ENCODE measurements around the gene ABCG2.

Gene ABCG2

DNA sequence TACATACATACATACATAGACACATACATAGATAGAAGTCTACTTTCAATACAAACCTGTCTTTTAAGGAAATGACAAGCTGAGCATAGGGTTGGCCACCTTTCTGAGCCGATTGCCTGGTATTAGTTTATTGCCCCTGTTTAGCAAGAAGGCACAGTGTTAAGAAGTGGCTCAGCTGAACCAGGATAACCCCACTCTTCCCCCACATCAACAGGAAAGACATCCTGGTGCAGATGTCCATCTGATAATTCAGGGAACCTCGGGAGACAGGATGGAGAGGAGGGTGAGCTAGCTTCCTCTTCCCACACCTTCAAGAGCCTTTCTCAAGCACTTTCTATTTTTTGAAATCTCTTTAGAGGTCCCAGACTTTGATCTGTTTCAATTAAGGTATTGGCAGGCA, 98.7 kb downstream of the ABCG2 start:
- H3K4me1 ChIP-seq (ENCODE audit: low read depth, poor library complexity, severe bottlenecking), result peaks cover 8% of the 10 kb centered on the region
- H3K4me2 ChIP-seq, result no peak overlapping the region
- no peak overlapping the region for H2AFZ ChIP-seq (ENCODE audit: low read depth)
- H3K9ac ChIP-seq, result no peak overlapping the region
- TF ChIP-seq, protein P1, sequence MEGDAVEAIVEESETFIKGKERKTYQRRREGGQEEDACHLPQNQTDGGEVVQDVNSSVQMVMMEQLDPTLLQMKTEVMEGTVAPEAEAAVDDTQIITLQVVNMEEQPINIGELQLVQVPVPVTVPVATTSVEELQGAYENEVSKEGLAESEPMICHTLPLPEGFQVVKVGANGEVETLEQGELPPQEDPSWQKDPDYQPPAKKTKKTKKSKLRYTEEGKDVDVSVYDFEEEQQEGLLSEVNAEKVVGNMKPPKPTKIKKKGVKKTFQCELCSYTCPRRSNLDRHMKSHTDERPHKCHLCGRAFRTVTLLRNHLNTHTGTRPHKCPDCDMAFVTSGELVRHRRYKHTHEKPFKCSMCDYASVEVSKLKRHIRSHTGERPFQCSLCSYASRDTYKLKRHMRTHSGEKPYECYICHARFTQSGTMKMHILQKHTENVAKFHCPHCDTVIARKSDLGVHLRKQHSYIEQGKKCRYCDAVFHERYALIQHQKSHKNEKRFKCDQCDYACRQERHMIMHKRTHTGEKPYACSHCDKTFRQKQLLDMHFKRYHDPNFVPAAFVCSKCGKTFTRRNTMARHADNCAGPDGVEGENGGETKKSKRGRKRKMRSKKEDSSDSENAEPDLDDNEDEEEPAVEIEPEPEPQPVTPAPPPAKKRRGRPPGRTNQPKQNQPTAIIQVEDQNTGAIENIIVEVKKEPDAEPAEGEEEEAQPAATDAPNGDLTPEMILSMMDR (conservative IDR thresholded peaks at IDR 0.05; ENCODE audit: low read depth, low read length), result no peak
- no peaks in the 10 kb centered on the region for H3K27me3 ChIP-seq (ENCODE audit: insufficient read depth, low read depth)
- H3K27ac ChIP-seq, result no peak overlapping the region
- no peaks in the 10 kb centered on the region for H4K20me1 ChIP-seq (ENCODE audit: insufficient read depth)
- no peak overlapping the region for H3K4me3 ChIP-seq (IDR thresholded peaks at IDR 0.05; ENCODE audit: insufficient read depth, low read depth, low read length)
- no peaks in the 10 kb centered on the region for H3K79me2 ChIP-seq (ENCODE audit: insufficient read depth, low read depth)
- H3K36me3 ChIP-seq (ENCODE audit: insufficient read depth), result no peaks in the 10 kb centered on the region; the same call in 1 of the 2 replicates

- TF ChIP-seq, protein P1 (conservative IDR thresholded peaks at IDR 0.05; ENCODE audit: low read depth, low read length), result no peak
- H3K9ac ChIP-seq, result no peak overlapping the region
- no peaks in the 10 kb centered on the region for H3K79me2 ChIP-seq (ENCODE audit: insufficient read depth, low read depth)
- no peak overlapping the region for H3K4me3 ChIP-seq (IDR thresholded peaks at IDR 0.05; ENCODE audit: insufficient read depth, low read depth, low read length)
- H3K27ac ChIP-seq, result no peak overlapping the region
- no peaks in the 10 kb centered on the region; the same call in 1 of the 2 replicates for H3K36me3 ChIP-seq (ENCODE audit: insufficient read depth)
- no peak overlapping the region; the same call in 1 of the 2 replicates for H3K4me2 ChIP-seq
- H3K4me1 ChIP-seq (ENCODE audit: low read depth, poor library complexity, severe bottlenecking), result peaks cover 8% of the 10 kb centered on the region
- H3K27me3 ChIP-seq (ENCODE audit: insufficient read depth, low read depth), result no peaks in the 10 kb centered on the region
- H2AFZ ChIP-seq (ENCODE audit: low read depth), result no peak overlapping the region
- no peaks in the 10 kb centered on the region for H4K20me1 ChIP-seq (ENCODE audit: insufficient read depth)
Measured at GRCh38 chr4:88058295-88058694, 100.1 kb downstream of the ABCG2 start.

DNA sequence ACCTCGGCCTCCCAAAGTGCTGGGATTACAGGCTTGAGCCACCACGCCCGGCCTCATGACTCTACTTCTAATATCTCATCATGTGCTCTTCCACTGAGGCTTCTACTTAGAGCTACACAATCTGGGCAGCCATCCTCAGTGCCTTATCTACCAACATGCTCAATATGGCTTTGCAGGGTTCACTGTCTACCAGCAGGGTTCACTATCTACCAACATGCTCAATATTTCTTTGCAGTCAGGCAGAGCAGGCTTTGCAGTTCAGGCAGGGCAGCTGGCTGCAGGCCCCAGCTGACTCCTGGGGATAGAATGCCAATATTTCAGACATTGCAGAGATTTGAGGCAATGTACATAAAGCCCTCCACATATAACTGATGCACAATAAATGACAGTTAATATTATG, 103.5 kb downstream of the ABCG2 start:
- H3K4me3 ChIP-seq (IDR thresholded peaks at IDR 0.05; ENCODE audit: insufficient read depth, low read depth, low read length), result no peak overlapping the region
- no peak overlapping the region for H3K4me2 ChIP-seq
- H3K4me1 ChIP-seq (ENCODE audit: low read depth, poor library complexity, severe bottlenecking), result peaks cover 8% of the 10 kb centered on the region
- no peaks in the 10 kb centered on the region for H3K27me3 ChIP-seq (ENCODE audit: insufficient read depth, low read depth)
- no peaks in the 10 kb centered on the region for H4K20me1 ChIP-seq (ENCODE audit: insufficient read depth)
- TF ChIP-seq, protein P1 (conservative IDR thresholded peaks at IDR 0.05; ENCODE audit: low read depth, low read length), result peak; percentile 67
- H2AFZ ChIP-seq (ENCODE audit: low read depth), result no peak overlapping the region
- H3K27ac ChIP-seq, result no peak overlapping the region
- no peaks in the 10 kb centered on the region for H3K79me2 ChIP-seq (ENCODE audit: insufficient read depth, low read depth)
- no peaks in the 10 kb centered on the region; the same call in 1 of the 2 replicates for H3K36me3 ChIP-seq (ENCODE audit: insufficient read depth)
- no peak overlapping the region for H3K9ac ChIP-seq

- no peak overlapping the region for H2AFZ ChIP-seq (ENCODE audit: low read depth)
- no peak overlapping the region for H3K4me2 ChIP-seq
- no peaks in the 10 kb centered on the region for H3K27me3 ChIP-seq (ENCODE audit: insufficient read depth, low read depth)
- H3K79me2 ChIP-seq (ENCODE audit: insufficient read depth, low read depth), result no peaks in the 10 kb centered on the region
- H3K4me1 ChIP-seq (ENCODE audit: low read depth, poor library complexity, severe bottlenecking), result peaks cover 8% of the 10 kb centered on the region
- H3K9ac ChIP-seq, result no peak overlapping the region
- TF ChIP-seq, protein P1 (conservative IDR thresholded peaks at IDR 0.05; ENCODE audit: low read depth, low read length), result no peak
- no peak overlapping the region for H3K4me3 ChIP-seq (IDR thresholded peaks at IDR 0.05; ENCODE audit: insufficient read depth, low read depth, low read length)
- H3K27ac ChIP-seq, result no peak overlapping the region
- H3K36me3 ChIP-seq (ENCODE audit: insufficient read depth), result no peaks in the 10 kb centered on the region; the same call in 1 of the 2 replicates
- no peaks in the 10 kb centered on the region for H4K20me1 ChIP-seq (ENCODE audit: insufficient read depth)
Measured at GRCh38 chr4:88054229-88054628, 104.2 kb downstream of the ABCG2 start.
